HG02840 (cell line): ENCODE results near the gene OLFML2A.

Source experiments
- ATAC-seq: cut with Tn5 transposase; IDR thresholded peaks from one replicate; pipeline ENCODE4 v1.9.1; 2021; ENCODE audit warnings: mild to moderate bottlenecking, moderate library complexity, moderate number of reproducible peaks; ENCODE audit not compliant: unreplicated experiment, low FRiP score

The OLFML2A gene

GRCh38 chr9:124793015-124793541 lies 16.1 kb downstream of the OLFML2A start:
- no peak for ATAC-seq

GRCh38 chr9:124794902-124795491 lies 18.1 kb downstream of the OLFML2A start:
- no peak for ATAC-seq

- ATAC-seq, result no peak
Measured at GRCh38 chr9:124795881-124796431, 19.0 kb downstream of the OLFML2A start.

DNA sequence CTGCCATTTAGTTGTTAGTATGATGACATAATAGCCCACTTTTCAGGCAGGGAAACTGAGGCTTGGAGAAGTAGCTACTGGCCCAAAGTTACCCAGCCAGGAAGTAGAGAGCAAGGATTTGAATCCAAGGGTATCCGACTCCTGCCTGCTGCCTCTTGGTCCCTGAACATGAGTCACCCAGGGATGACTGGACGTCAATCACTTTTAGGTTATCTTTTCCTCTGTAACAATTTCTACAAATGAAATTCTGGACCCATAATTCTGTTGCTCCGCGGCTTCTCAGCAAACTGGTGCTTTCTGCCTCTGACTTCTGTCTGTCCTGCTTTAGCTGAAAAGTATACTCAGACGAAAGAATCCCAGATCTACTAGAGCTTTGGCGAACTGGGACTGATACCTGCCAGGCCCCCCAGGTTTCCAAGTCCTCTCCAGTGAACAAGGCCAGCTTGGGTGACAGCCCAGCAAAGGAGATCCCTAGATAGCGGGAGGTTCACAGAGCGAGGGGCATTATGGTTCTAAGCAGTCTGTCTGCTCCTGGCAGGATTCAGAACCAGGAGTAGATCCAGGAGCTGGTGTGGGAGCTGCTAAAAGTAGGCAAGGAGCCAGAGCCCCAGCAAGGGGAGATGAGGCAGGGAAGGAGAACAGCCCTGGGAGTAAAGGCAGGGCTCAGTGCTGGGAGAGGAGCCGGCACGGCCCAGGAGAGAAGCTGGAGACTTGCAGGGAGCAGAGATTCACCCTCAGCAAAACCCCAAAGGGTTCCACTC lies 20.6 kb downstream of the OLFML2A start:
- ATAC-seq, result no peak

GRCh38 chr9:124799274-124800006 lies 22.5 kb downstream of the OLFML2A start:
- no peak for ATAC-seq

DNA sequence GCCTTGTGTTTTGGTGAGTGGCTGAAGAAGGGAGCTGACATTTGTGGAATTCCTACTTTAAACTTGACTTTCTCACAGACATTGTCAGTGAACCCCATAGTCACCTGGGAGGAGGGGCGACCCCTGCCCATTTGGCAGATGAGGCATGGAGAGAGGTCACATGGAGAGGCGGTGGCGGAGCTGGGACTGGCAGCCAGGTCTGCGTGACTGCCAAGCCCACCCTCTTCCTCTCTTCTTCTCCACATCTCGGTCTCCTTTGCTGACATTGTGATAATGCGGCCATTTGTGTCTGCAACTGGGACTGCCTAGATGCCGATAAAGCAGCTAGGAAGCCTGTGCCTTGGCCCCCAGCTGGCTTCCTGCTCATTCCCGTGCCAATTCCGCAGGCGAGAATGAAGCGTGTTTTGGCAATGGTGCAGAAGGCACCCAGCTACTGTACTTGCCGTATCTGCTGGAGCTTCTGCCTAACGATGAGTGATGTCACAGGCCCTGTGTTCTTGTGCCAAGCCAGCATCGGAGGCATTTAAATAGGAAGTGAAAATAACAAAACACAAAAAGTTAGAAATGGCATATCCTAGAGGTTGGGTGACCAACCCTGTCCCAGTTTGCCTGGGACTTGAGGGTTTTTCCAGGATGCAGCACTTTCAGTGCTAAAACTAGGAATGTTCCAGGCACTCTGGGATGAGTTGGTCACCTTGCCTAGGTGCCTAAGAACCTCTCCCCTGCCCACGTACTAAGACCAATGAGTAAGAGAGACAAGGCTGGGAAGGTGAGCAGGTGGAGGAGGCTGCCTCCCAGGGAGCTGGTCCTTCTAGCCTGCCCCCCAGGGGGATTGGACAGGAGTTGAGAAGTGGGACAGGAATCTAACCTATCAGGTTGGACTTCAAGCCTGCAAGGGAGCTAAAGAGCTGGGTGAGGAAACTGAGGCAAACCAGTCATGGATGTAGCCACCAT lies 23.6 kb downstream of the OLFML2A start:
- no peak for ATAC-seq

DNA sequence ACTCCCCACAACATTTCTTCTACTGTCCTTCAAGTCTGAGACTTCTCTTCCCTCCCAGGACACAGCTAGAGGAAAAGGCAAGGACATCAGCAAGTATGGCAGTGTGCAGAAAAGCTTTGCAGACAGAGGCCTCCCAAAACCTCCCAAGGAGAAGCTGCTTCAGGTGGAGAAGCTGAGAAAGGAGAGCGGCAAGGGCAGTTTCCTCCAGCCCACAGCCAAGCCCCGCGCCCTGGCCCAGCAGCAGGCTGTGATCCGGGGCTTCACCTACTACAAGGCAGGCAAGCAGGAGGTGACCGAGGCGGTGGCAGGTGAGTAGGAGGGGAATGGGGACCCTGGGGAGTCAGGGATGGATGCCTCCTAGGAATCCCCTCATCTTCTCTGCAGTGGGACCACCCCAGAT lies 24.4 kb downstream of the OLFML2A start:
- no peak for ATAC-seq

DNA sequence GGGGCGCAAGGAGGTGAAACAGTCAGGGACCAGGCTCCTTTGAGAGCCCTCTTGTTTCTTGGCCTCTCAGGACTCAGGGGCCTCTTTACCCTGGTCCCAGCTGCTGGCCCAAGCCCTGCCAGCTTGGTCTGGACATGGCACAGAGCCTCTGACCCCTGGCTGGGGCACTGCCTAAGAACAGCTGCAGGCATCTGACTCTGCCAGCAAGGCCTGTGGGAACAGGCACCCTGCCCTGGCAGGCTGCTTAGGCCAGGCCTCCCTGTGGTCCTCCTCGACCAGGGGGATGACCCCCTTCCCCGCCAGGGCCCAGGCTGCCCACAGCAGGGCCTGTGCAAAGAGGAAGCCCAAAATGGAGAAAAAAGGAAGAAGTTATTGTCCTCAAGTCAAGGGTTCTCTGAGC lies 25.5 kb downstream of the OLFML2A start:
- no peak for ATAC-seq

DNA sequence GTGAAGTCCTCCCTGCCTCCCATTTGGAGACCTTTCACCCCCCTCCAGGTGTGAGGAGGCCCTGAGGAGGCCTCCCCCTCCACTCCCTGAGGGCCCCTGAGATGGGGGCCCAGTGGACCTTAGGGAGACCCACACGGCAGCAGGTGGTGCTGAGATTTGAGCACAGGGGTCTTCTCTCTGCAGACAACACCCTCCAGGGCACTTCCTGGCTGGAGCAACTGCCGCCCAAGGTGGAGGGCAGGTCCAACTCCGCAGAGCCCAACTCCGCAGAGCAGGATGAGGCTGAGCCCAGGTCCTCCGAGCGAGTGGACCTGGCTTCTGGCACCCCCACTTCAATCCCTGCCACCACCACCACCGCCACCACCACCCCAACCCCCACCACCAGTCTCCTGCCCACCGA lies 27.0 kb downstream of the OLFML2A start:
- ATAC-seq, result no peak

DNA sequence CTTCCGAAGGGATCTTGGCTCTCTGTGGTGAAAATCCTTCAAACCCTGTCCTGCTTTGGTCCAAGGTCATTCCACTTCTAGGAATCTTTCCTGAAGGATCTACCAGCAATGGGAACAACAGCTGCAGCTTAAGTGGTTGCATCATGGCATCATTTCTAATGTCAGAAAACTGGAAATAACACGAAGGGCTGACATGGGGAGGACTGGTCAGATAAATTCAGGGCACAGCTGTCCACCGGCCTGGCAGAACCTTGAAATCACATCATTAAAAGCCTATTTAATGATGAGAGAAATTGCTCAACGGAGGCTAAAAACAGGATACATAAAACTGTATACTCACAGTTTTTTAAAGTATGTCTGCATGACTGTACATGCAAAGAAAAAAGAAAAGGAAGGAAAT lies 28.3 kb downstream of the OLFML2A start:
- ATAC-seq, result no peak

DNA sequence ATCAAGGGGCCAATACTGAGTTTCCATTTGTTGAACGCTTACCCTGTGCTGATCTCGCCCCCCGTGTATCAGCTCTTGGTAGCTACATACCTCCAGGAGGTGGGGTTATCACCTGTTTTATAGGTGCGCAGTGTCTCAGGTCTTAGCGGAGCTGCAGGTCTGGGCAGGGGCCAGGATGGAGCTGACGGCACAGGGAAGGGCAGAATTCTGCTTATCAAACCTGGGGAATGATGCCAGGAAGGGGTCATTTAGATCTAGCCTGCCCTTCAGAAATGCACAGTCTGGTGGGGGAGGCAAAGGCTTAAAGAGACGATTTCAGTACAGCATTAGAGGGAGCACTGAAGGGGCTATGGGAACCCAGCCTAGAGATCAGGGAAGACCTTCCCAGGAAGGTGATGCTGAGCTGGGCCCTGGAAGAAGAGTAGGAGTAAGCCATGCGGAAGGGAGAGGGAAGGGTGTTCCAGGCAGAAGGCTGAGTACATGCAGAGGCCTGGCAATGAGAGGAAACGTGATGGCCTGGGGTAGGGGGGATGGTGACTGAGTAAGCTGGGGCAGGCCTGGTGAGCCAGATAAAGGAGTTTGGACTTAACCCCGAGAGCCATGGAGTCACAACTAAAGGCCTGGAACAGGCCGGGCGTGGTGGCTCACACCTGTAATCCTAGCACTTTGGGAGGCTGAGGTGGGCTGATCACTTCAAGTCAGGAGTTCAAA lies 31.5 kb downstream of the OLFML2A start:
- no peak for ATAC-seq

GRCh38 chr9:124809211-124809610 lies 32.3 kb downstream of the OLFML2A start:
- ATAC-seq, result no peak

- no peak for ATAC-seq
Measured at GRCh38 chr9:124809741-124810500, 33.0 kb downstream of the OLFML2A start.

DNA sequence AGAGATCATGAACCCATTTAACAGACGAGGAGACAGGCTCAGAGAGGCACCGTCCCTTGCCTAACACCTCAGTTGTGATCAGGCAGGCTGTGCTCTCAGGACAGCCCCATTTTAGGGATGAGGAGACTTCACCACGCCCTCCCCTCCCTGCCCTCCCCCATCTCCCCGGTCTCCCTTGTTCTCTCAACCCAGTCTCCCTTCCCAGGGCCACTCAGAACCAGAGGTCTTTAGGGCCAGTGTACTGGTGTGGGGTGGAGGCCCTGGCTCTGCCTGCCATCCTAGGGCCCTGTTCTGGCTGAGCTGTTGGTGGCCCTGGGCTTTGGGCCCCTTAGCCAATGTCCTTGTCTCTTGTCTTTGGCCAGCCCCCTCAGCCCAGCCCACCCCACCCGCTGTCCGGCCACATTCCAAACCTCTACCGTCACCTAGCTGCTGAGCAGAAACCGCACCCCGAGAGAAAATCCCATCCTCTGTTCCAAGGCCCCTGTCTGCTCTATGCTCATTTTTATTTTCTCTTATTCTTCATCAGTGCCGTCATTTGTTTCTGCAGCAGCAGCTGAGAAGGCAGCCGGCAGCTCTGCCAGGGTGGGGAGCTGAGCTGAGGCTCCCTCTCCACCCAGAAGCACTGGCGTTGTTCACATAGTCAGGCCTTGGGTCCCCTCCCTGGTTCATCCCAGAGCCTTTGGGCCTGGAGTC lies 33.9 kb downstream of the OLFML2A start:
- no peak for ATAC-seq

DNA sequence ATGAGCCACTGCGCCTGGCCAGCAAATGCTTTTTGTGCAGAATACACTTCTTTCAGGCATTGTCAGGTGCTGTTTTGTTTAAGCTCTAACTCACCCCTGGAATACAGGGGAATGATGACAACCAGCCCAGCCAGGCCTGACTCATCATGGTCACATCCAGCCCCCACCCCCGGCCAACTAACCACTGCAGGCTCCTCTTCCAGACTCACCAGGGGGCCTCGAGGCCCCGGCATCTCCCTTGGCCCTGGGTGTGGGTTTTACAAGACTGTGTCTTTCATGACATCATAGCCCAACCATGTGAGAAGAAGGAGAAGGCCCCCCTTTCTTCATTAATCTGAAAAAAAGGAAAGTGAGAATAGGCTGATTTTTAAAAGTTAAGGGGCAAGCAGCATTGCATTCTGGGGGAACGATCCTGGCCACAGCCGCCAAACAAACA lies 35.5 kb downstream of the OLFML2A start:
- ATAC-seq, result no peak

DNA sequence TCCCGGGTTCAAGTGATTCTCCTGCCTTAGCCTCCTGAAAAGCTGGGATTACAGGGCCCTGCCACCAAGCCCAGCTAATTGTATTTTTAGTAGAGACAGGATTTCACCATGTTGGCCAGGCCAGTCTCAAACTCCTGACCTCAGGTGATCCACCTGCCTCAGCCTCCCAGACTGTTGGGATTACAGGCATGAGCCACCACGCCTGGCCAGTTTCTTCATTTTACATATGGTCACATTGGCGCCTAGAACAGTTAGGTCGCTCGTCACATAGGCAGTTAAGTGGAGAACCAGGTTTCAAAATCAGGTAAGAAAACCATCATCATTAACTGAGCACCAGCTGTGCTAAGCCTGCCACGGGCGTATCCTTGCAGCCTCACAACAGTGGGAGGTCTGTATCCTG lies 36.1 kb downstream of the OLFML2A start:
- ATAC-seq, result no peak

GRCh38 chr9:124813501-124814163 lies 36.7 kb downstream of the OLFML2A start:
- ATAC-seq, result no peak

GRCh38 chr9:124814164-124814535 lies 37.2 kb downstream of the OLFML2A start:
- ATAC-seq, result no peak
